GM19099 (cell line): Measurements from ENCODE around the gene SSBP2.

ENCODE experiments used
- POLR2A ChIP-seq: IDR thresholded peaks from 3 replicates; pipeline ENCODE4 v1.6.1; 2011; ENCODE audit warnings: low read depth; ENCODE audit not compliant: insufficient read length; ENCODE audit errors: extremely low read depth

Gene SSBP2

GRCh38 chr5:81549123-81549522 lies 201.8 kb downstream of the SSBP2 start:
- TF ChIP-seq POLR2A, result no peak

- TF ChIP-seq POLR2A, result no peak
These were observed 203.9 kb downstream of the SSBP2 start for GRCh38 chr5:81547001-81547400.

- no peak for TF ChIP-seq POLR2A
These were observed 205.0 kb downstream of the SSBP2 start for GRCh38 chr5:81545911-81546310.

- TF ChIP-seq POLR2A, result no peak
These were observed 206.4 kb downstream of the SSBP2 start for GRCh38 chr5:81544351-81545018.

- TF ChIP-seq POLR2A, result no peak
These were observed 208.7 kb downstream of the SSBP2 start for GRCh38 chr5:81542242-81542641.

GRCh38 chr5:81537905-81538547 lies 212.9 kb downstream of the SSBP2 start:
- no peak for TF ChIP-seq POLR2A

- TF ChIP-seq POLR2A, result no peak
These were observed 216.5 kb downstream of the SSBP2 start for GRCh38 chr5:81534441-81534840.

GRCh38 chr5:81533629-81534405 lies 217.1 kb downstream of the SSBP2 start:
- TF ChIP-seq POLR2A, result no peak

- TF ChIP-seq POLR2A, result no peak
These were observed 220.0 kb downstream of the SSBP2 start for GRCh38 chr5:81530919-81531318.

GRCh38 chr5:81525690-81526089 lies 225.2 kb downstream of the SSBP2 start:
- TF ChIP-seq POLR2A, result no peak

GRCh38 chr5:81524015-81524414 lies 226.9 kb downstream of the SSBP2 start:
- TF ChIP-seq POLR2A, result no peak

- no peak for TF ChIP-seq POLR2A
These were observed 228.3 kb downstream of the SSBP2 start for GRCh38 chr5:81522571-81522970.

GRCh38 chr5:81520769-81521168 lies 230.1 kb downstream of the SSBP2 start:
- no peak for TF ChIP-seq POLR2A

GRCh38 chr5:81519217-81519905 lies 231.5 kb downstream of the SSBP2 start:
- no peak for TF ChIP-seq POLR2A

- TF ChIP-seq POLR2A, result no peak
These were observed 233.4 kb downstream of the SSBP2 start for GRCh38 chr5:81517462-81517861.
